ENCODE results near the gene GPATCH3. TPM values are rescaled to one million over a fixed set of nuclear protein-coding genes. Genes with fewer than 3 reads are reported as not detected.
A peak's percentile ranks its signal among the peaks of the same experiment; 100 is the strongest.
"Not testable (repeated sequence)": the region's sequence is repeated elsewhere in the genome, so short reads cannot be mapped to it uniquely, and the experiment has no call there.

GPATCH3 gene
- total RNA-seq, 1 donor from 2014 or later: 10.9 TPM

- no peak for ATAC-seq
- intact Hi-C loops (cut with DNase I): loop anchor here (1.0 kb wide), 1 partner anchor 25 kb away; no protein-coding TSS in a partner anchor
- DNase-seq (ENCODE audit: missing footprints): no peak
Measured at GRCh38 chr1:26853600-26853999, 46.7 kb downstream of the GPATCH3 start.

DNA sequence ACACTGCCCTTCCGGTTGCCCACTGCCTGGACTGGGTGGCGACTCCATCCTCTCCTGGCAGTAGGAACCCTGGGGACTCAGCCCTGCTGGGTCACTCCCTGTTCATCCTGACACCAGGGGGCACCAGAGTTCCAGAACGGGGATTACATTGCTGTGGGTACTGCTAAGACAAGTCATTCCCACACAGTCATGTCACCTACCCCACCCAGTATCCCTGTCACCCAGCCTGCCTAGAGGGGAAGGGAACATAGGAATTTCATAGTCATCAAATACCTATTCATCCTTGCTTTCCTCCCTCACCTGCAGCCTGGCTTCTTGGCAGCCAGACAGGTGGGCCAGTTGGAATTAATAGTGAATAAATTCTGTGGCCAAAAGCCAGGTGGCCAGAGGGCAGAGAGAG is 47.1 kb downstream of the GPATCH3 start:
- intact Hi-C loops (cut with DNase I): loop anchor here (1.0 kb wide), 1 partner anchor 25 kb away; no protein-coding TSS in a partner anchor
- peak; percentile 85 for ATAC-seq
- peak; percentile 87 for DNase-seq (ENCODE audit: missing footprints)

GRCh38 chr1:26852701-26853100 is 47.6 kb downstream of the GPATCH3 start:
- ATAC-seq (no peak), DNase-seq (ENCODE audit: missing footprints) (no peak)
- intact Hi-C loops (cut with DNase I): loop anchor here (1.0 kb wide), 1 partner anchor 26 kb away; no protein-coding TSS in a partner anchor

DNA sequence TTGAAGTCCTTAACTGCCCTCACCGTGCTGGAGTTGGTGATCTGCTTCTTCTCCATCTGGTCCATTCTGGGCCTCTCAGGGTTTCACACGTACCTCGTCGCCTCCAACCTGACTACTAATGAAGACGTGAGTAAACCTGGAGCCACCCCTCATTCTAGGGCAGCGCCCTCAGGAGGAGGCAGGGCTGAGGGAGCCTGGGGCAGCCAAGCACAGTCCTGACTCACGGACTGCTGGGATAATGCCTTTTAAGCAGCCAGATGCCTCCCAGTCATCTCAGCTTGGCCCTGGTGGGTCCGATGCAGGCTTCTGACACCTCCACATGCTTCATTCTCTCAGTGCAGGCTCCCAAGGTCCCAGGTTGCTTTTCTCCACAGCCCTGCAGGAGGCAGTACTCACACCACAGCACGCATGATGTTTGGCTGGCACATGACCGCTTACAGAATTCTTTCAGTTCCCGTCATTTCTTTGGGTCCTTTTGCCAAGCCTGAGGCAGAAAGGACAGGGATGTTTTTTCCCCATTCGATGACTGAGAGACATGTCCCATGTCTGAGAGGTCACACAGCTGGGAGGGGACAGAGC is 49.1 kb downstream of the GPATCH3 start:
- ATAC-seq (no peak), DNase-seq (ENCODE audit: missing footprints) (no peak)
- intact Hi-C loops (cut with DNase I): no loop called here

DNA sequence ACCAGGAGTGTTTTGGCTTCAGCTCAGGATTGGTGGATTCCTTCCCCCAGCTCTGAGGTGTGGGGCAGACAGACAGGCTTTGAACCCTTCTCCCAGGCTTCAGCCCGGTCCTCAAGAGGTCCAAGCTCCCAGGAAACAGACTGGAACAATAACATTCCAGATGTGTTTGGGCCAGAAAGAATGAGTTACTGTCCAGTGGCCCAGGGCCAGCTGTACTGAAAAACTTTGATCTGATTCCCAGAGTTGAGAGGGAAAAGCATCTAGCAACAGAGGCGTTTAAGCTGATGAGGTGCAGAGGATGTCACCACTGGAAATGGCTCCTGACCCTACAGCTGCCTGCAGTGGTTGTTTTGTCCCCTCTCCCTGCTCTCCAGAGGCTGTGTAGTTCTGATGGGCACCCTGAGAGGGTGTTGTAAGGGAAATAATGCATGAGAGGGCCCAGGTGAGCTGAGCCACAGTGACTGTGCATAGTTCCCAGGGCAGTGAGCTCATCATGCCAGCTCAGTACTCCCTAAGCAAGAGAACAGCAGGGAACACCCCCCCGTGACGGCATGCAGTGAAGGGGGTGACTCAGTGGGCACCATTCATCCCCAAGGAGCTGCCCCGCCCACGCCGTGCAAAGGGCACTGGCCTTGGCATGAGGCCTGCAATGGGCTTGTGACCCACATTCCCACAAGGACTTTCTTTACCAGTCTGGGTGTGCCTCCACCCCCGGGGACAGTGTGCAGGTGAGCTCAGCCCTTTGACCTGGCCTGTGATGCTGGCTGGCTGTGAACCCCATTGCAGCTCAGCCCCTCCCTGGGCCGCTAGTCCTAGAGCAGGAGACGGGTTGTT is 51.1 kb downstream of the GPATCH3 start:
- ATAC-seq (no peak), DNase-seq (ENCODE audit: missing footprints) (no peak)
- intact Hi-C loops (cut with DNase I): no loop called here

GRCh38 chr1:26848499-26848898 is 51.8 kb downstream of the GPATCH3 start:
- ATAC-seq (no peak), DNase-seq (ENCODE audit: missing footprints) (no peak)
- intact Hi-C loops (cut with DNase I): no loop called here

DNA sequence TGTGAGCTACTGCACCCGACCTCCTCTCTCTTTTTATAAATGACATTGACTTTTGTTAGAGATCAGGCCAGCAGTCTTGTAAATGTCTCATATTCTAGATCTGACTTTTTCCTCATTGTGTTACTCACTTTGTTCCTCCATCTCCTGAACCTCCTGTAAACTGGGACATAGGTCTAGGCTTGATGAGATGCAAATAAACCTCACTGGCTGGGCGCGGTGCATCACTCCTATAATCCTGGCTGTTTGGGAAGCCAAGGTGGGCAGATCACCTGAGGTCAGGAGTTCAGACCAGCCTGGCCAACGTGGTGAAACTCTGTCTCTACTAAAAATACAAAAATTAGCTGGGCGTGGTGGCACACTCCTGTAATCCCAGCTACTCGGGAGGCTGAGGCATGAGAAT is 52.4 kb downstream of the GPATCH3 start:
- intact Hi-C loops (cut with DNase I); DNase-seq (ENCODE audit: missing footprints); ATAC-seq: not testable (repeated sequence)

DNA sequence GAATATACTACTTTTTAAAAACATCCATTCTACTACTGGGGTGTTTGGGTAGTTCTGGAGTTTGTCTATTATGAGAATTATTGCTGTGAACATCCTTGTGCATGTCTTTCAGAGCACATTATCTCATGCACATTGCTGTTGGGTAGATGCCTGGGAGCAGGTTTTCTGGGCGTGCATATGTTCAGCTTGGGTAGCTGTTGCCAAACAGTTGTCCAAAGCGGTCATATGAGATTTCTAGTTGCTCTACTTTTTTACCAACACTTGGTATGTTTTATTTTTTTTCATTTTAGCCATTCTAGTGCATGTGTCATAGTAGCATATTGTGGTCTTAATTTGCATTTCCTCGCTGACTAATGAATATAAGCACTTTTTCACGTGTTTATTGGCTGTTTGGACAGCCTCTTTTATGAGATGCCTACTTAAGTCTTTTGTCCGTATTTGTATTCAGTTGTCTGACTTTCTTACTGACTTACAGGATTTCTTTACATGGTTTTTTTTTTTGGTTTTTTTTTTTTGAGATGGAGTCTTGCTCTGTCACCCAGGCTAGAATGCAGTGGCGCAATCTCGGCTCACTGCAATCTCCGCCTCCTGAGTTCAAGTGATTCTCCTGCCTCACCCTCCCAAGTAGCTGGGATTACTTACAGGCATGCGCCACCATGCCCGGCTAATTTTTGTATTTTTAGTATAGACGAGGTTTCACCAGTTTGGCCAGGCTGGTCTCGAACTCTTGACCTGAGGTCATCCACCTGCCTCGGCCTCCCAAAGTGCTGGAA is 55.7 kb downstream of the GPATCH3 start:
- ATAC-seq: no peak
- intact Hi-C loops (cut with DNase I): no loop called here
- DNase-seq (ENCODE audit: missing footprints): no peak

Other genes starting within 250 kb of the GPATCH3 start
- 27.5 TPM for gene ARID1A, start 204.5 kb downstream of the GPATCH3 start, total RNA-seq
- 6.1 TPM for gene PIGV, start 112.5 kb downstream of the GPATCH3 start, total RNA-seq
- 17.7 TPM for gene ZDHHC18, start 73.8 kb downstream of the GPATCH3 start, total RNA-seq
- gene SFN, start 37.3 kb downstream of the GPATCH3 start, total RNA-seq: not detected
- 14.9 TPM for gene GPN2, start 10.2 kb downstream of the GPATCH3 start, total RNA-seq
- gene NR0B2, start 13.5 kb upstream of the GPATCH3 start, total RNA-seq: 4.7 TPM
- 72.5 TPM for gene NUDC, start 21.3 kb upstream of the GPATCH3 start, total RNA-seq
- 0.68 TPM for gene KDF1, start 60.0 kb upstream of the GPATCH3 start, total RNA-seq
- 26.9 TPM for gene TRNP1, start 93.2 kb upstream of the GPATCH3 start, total RNA-seq
- gene TENT5B, start 112.4 kb upstream of the GPATCH3 start, total RNA-seq: 41.8 TPM

All from Right ventricle myocardium inferior (tissue), 1 donor.